ENCODE data around the gene GPC6.

The GPC6 gene

GRCh38 chr13:93222976-93223375 lies 3.6 kb upstream of the GPC6 start:
- H3K27ac ChIP-seq (ENCODE audit: low read depth, low read length): no peak overlapping the region
- no peak overlapping the region for H3K4me3 ChIP-seq (ENCODE audit: insufficient read depth, low read length, poor library complexity, severe bottlenecking)
- TF ChIP-seq EZH2phosphoT487 (conservative IDR thresholded peaks at IDR 0.05; ENCODE audit: low read length) (no peak), CTCF (IDR thresholded peaks at IDR 0.05; ENCODE audit: insufficient read depth, low read length, poor library complexity, severe bottlenecking) (no peak)
- H4K20me1 ChIP-seq (ENCODE audit: low read depth, low read length): no peaks in the 10 kb centered on the region
- no peaks in the 10 kb centered on the region for H3K27me3 ChIP-seq (ENCODE audit: low read length)
- H3F3A ChIP-seq (ENCODE audit: insufficient read depth): no peaks in the 10 kb centered on the region
- no peak overlapping the region for H3K4me2 ChIP-seq (ENCODE audit: low read depth, low read length, poor library complexity, severe bottlenecking)
- H3K9me3 ChIP-seq (ENCODE audit: insufficient read depth, low read length): no peaks in the 10 kb centered on the region
- no peaks in the 10 kb centered on the region for H3K36me3 ChIP-seq (ENCODE audit: low read length)
- no peak overlapping the region for H3K9ac ChIP-seq (ENCODE audit: low read length)
- H3K79me2 ChIP-seq (ENCODE audit: insufficient read depth, low read length): no peaks in the 10 kb centered on the region
- H3K9me2 ChIP-seq (replicated peaks; ENCODE audit: insufficient read depth, low read length): no peaks in the 10 kb centered on the region
- no peak overlapping the region for H2AFZ ChIP-seq (ENCODE audit: low read depth, low read length, severe bottlenecking)

- Histone ChIP-seq H3K4me2 (ENCODE audit: low read depth, low read length, poor library complexity, severe bottlenecking) (no peak overlapping the region), H3K79me2 (ENCODE audit: insufficient read depth, low read length) (no peaks in the 10 kb centered on the region), H3K9me3 (ENCODE audit: insufficient read depth, low read length) (no peaks in the 10 kb centered on the region), H3K27me3 (ENCODE audit: low read length) (no peaks in the 10 kb centered on the region), H3K9ac (ENCODE audit: low read length) (no peak overlapping the region), H3K4me3 (ENCODE audit: insufficient read depth, low read length, poor library complexity, severe bottlenecking) (no peak overlapping the region), H2AFZ (ENCODE audit: low read depth, low read length, severe bottlenecking) (no peak overlapping the region), H3F3A (ENCODE audit: insufficient read depth) (no peaks in the 10 kb centered on the region), H3K36me3 (ENCODE audit: low read length) (no peaks in the 10 kb centered on the region), H3K27ac (ENCODE audit: low read depth, low read length) (no peak overlapping the region), H3K9me2 (replicated peaks; ENCODE audit: insufficient read depth, low read length) (no peaks in the 10 kb centered on the region), H4K20me1 (ENCODE audit: low read depth, low read length) (no peaks in the 10 kb centered on the region)
- no peak for TF ChIP-seq EZH2phosphoT487 (conservative IDR thresholded peaks at IDR 0.05; ENCODE audit: low read length)
- TF ChIP-seq CTCF (IDR thresholded peaks at IDR 0.05; ENCODE audit: insufficient read depth, low read length, poor library complexity, severe bottlenecking): no peak
Measured at GRCh38 chr13:93224535-93224934, 2.1 kb upstream of the GPC6 start.

GRCh38 chr13:93225610-93226009 lies 997 bp upstream of the GPC6 start:
- Histone ChIP-seq H3K79me2 (ENCODE audit: insufficient read depth, low read length) (no peaks in the 10 kb centered on the region), H3K4me3 (ENCODE audit: insufficient read depth, low read length, poor library complexity, severe bottlenecking) (no peak overlapping the region), H3K9me3 (ENCODE audit: insufficient read depth, low read length) (no peaks in the 10 kb centered on the region), H3F3A (ENCODE audit: insufficient read depth) (no peaks in the 10 kb centered on the region), H4K20me1 (ENCODE audit: low read depth, low read length) (no peaks in the 10 kb centered on the region), H3K27ac (ENCODE audit: low read depth, low read length) (no peak overlapping the region), H3K27me3 (ENCODE audit: low read length) (no peaks in the 10 kb centered on the region), H3K9ac (ENCODE audit: low read length) (no peak overlapping the region), H3K36me3 (ENCODE audit: low read length) (no peaks in the 10 kb centered on the region), H3K4me2 (ENCODE audit: low read depth, low read length, poor library complexity, severe bottlenecking) (no peak overlapping the region), H3K9me2 (replicated peaks; ENCODE audit: insufficient read depth, low read length) (no peaks in the 10 kb centered on the region), H2AFZ (ENCODE audit: low read depth, low read length, severe bottlenecking) (no peak overlapping the region)
- TF ChIP-seq EZH2phosphoT487 (conservative IDR thresholded peaks at IDR 0.05; ENCODE audit: low read length) (no peak), CTCF (IDR thresholded peaks at IDR 0.05; ENCODE audit: insufficient read depth, low read length, poor library complexity, severe bottlenecking) (no peak)
